ENCODE data around the gene DCBLD1. TPM values are rescaled to one million over a fixed set of nuclear protein-coding genes. Genes with fewer than 3 reads are reported as not detected.
"Not testable (repeated sequence)": the region's sequence is repeated elsewhere in the genome, so short reads cannot be mapped to it uniquely, and the experiment has no call there.

DCBLD1 gene
- total RNA-seq, 1 experiment from 2014 or later = 10.1 TPM

GRCh38 chr6:117512987-117513573, 30.6 kb downstream of the DCBLD1 start:
- in situ Hi-C loops (cut with HindIII; ENCODE audit: low pct_unique_long_range_greater_than_20kb, low sequenced_read_pairs) = no loop called here
- DNase-seq (ENCODE audit: low read depth, low spot score) = no peak

GRCh38 chr6:117513778-117514365, 31.4 kb downstream of the DCBLD1 start:
- DNase-seq (ENCODE audit: low read depth, low spot score) = no peak
- in situ Hi-C loops (cut with HindIII; ENCODE audit: low pct_unique_long_range_greater_than_20kb, low sequenced_read_pairs) = no loop called here

- in situ Hi-C loops (cut with HindIII; ENCODE audit: low pct_unique_long_range_greater_than_20kb, low sequenced_read_pairs) = no loop called here
- no peak for DNase-seq (ENCODE audit: low read depth, low spot score)
Measured at GRCh38 chr6:117514655-117515054, 32.2 kb downstream of the DCBLD1 start.

DNA sequence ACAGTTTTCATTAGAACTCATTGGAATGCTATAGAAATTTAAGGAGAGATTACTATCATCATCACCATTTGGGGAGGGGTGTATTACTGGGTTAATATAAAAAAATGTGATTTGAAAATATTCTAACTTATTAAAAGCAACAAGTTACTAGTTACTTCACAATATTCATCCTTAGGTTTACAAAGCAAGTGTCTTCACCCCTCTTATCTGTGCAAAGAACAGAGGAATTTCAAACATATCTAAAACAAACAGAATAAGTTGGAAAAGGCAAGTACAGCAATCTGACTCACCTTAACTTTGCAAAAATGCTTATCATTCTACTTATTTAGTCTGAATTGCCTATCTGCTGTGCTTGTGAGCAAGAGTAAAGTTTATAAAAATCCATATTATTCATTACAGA, 32.9 kb downstream of the DCBLD1 start:
- no peak for DNase-seq (ENCODE audit: low read depth, low spot score)
- in situ Hi-C loops (cut with HindIII; ENCODE audit: low pct_unique_long_range_greater_than_20kb, low sequenced_read_pairs) = no loop called here

- DNase-seq (ENCODE audit: low read depth, low spot score); in situ Hi-C loops (cut with HindIII; ENCODE audit: low pct_unique_long_range_greater_than_20kb, low sequenced_read_pairs): not testable (repeated sequence)
Measured at GRCh38 chr6:117517995-117518394, 35.5 kb downstream of the DCBLD1 start.

- in situ Hi-C loops (cut with HindIII; ENCODE audit: low pct_unique_long_range_greater_than_20kb, low sequenced_read_pairs) = no loop called here
- DNase-seq (ENCODE audit: low read depth, low spot score) = no peak
Measured at GRCh38 chr6:117518870-117519269, 36.4 kb downstream of the DCBLD1 start.

- DNase-seq (ENCODE audit: low read depth, low spot score) = no peak
- in situ Hi-C loops (cut with HindIII; ENCODE audit: low pct_unique_long_range_greater_than_20kb, low sequenced_read_pairs) = no loop called here
Measured at GRCh38 chr6:117520603-117521395, 38.3 kb downstream of the DCBLD1 start.

GRCh38 chr6:117521791-117522502, 39.5 kb downstream of the DCBLD1 start:
- in situ Hi-C loops (cut with HindIII; ENCODE audit: low pct_unique_long_range_greater_than_20kb, low sequenced_read_pairs) = no loop called here

GRCh38 chr6:117525607-117526006, 43.1 kb downstream of the DCBLD1 start:
- in situ Hi-C loops (cut with HindIII; ENCODE audit: low pct_unique_long_range_greater_than_20kb, low sequenced_read_pairs) = no loop called here
- DNase-seq (ENCODE audit: low read depth, low spot score) = no peak

More at GRCh38 chr6:117521791-117522502, 39.5 kb downstream of the DCBLD1 start:
- DNase-seq (ENCODE audit: low read depth, low spot score) = no peak

- in situ Hi-C loops (cut with HindIII; ENCODE audit: low pct_unique_long_range_greater_than_20kb, low sequenced_read_pairs) = no loop called here
- no peak for DNase-seq (ENCODE audit: low read depth, low spot score)
Measured at GRCh38 chr6:117530467-117531242, 48.2 kb downstream of the DCBLD1 start.

GRCh38 chr6:117531346-117531745, 48.9 kb downstream of the DCBLD1 start:
- in situ Hi-C loops (cut with HindIII; ENCODE audit: low pct_unique_long_range_greater_than_20kb, low sequenced_read_pairs) = no loop called here
- no peak for DNase-seq (ENCODE audit: low read depth, low spot score)

GRCh38 chr6:117531809-117532725, 49.6 kb downstream of the DCBLD1 start:
- in situ Hi-C loops (cut with HindIII; ENCODE audit: low pct_unique_long_range_greater_than_20kb, low sequenced_read_pairs) = no loop called here
- DNase-seq (ENCODE audit: low read depth, low spot score) = no peak

GRCh38 chr6:117533775-117534174, 51.3 kb downstream of the DCBLD1 start:
- in situ Hi-C loops (cut with HindIII; ENCODE audit: low pct_unique_long_range_greater_than_20kb, low sequenced_read_pairs) = no loop called here
- no peak for DNase-seq (ENCODE audit: low read depth, low spot score)

DNA sequence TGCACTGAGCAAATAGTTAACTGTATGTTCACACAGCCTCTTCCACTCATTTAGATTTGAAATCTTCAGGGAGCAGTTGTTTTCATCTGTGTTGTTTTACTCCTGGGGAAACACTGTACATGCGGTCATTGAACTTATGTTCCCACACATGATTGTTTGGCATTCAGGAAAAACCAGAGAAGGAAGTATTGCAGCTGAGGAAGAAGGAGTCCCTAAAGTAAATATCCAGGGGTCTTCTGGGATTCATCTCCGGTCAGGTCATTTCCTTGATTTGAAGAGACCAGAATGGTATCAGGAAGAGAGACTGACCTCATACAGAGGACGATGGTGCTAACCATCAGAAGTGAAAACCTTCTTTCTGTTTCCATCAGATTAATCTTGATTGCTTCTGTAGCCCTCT, 52.5 kb downstream of the DCBLD1 start:
- DNase-seq (ENCODE audit: low read depth, low spot score) = no peak
- in situ Hi-C loops (cut with HindIII; ENCODE audit: low pct_unique_long_range_greater_than_20kb, low sequenced_read_pairs) = no loop called here

GRCh38 chr6:117536317-117536716, 53.8 kb downstream of the DCBLD1 start:
- no peak for DNase-seq (ENCODE audit: low read depth, low spot score)
- in situ Hi-C loops (cut with HindIII; ENCODE audit: low pct_unique_long_range_greater_than_20kb, low sequenced_read_pairs) = no loop called here

DNA sequence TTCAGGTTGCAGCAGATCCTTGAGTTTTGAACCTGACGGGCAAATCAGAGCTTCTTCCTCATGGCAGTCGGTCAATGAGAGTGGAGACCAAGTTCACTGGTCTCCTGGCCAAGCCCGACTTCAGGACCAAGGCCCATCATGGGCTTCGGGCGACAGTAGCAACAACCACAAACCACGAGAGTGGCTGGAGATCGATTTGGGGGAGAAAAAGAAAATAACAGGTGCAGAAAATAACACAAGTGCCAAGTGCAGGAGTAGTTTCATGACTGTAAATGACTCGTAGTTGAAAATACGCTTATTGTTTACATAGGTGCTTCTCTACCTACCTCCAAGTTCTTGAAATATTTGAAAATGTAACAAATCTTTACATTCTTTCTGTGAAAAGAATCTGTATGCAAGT, 56.1 kb downstream of the DCBLD1 start:
- in situ Hi-C loops (cut with HindIII; ENCODE audit: low pct_unique_long_range_greater_than_20kb, low sequenced_read_pairs) = no loop called here
- no peak for DNase-seq (ENCODE audit: low read depth, low spot score)

GRCh38 chr6:117540670-117541069, 58.2 kb downstream of the DCBLD1 start:
- in situ Hi-C loops (cut with HindIII; ENCODE audit: low pct_unique_long_range_greater_than_20kb, low sequenced_read_pairs) = no loop called here
- no peak for DNase-seq (ENCODE audit: low read depth, low spot score)

Data from SK-MEL-5 (cell line).